HG03469 (cell line): ENCODE results near the gene RNF13.

Experiments
- ATAC-seq: cut with Tn5 transposase; IDR thresholded peaks from one replicate; pipeline ENCODE4 v1.9.1; 2021; ENCODE audit warnings: mild to moderate bottlenecking, moderate library complexity, moderate number of reproducible peaks; ENCODE audit not compliant: unreplicated experiment

RNF13 gene

GRCh38 chr3:149812606-149813366, at the start of gene RNF13:
TSS of gene RNF13 (plus strand) at chr3:149813215. CDS start at chr3:149846027, 32,812 bp downstream.
- peak; percentile 75 for ATAC-seq

GRCh38 chr3:149763565-149764195, 49.3 kb upstream of the RNF13 start:
- ATAC-seq, result no peak

- no peak for ATAC-seq
Observed at GRCh38 chr3:149764302-149764701, 48.7 kb upstream of the RNF13 start.

- ATAC-seq, result no peak
Observed at GRCh38 chr3:149765762-149766334, 47.2 kb upstream of the RNF13 start.

GRCh38 chr3:149767720-149768119, 45.3 kb upstream of the RNF13 start:
- no peak for ATAC-seq

- ATAC-seq, result no peak
Observed at GRCh38 chr3:149768704-149769103, 44.3 kb upstream of the RNF13 start.

- no peak for ATAC-seq
Observed at GRCh38 chr3:149770246-149770645, 42.8 kb upstream of the RNF13 start.

- ATAC-seq, result no peak
Observed at GRCh38 chr3:149771652-149772271, 41.3 kb upstream of the RNF13 start.

GRCh38 chr3:149772861-149773260, 40.2 kb upstream of the RNF13 start:
- no peak for ATAC-seq

- no peak for ATAC-seq
Observed at GRCh38 chr3:149776170-149776569, 36.8 kb upstream of the RNF13 start.

- ATAC-seq, result no peak
Observed at GRCh38 chr3:149777414-149778214, 35.4 kb upstream of the RNF13 start.

- ATAC-seq, result no peak
Observed at GRCh38 chr3:149781211-149781610, 31.8 kb upstream of the RNF13 start.

GRCh38 chr3:149781741-149782140, 31.3 kb upstream of the RNF13 start:
- ATAC-seq, result no peak

- ATAC-seq, result no peak
Observed at GRCh38 chr3:149783576-149783975, 29.4 kb upstream of the RNF13 start.

GRCh38 chr3:149784064-149784704, 28.8 kb upstream of the RNF13 start:
- no peak for ATAC-seq

- no peak for ATAC-seq
Observed at GRCh38 chr3:149790268-149790667, 22.7 kb upstream of the RNF13 start.

GRCh38 chr3:149790698-149791097, 22.3 kb upstream of the RNF13 start:
- ATAC-seq, result no peak

- no peak for ATAC-seq
Observed at GRCh38 chr3:149792452-149793270, 20.4 kb upstream of the RNF13 start, which contains the start of gene ANKUB1. TSS of gene ANKUB1 (minus strand) at chr3:149792554. CDS start at chr3:149792366, 188 bp downstream.

GRCh38 chr3:149796026-149796425, 17.0 kb upstream of the RNF13 start:
- ATAC-seq, result no peak
